Fibroblast of skin of right quadriceps (primary cell): ENCODE results near the gene MEX3B.
"Not testable (repeated sequence)": the region's sequence is repeated elsewhere in the genome, so short reads cannot be mapped to it uniquely, and the experiment has no call there.

Experiments used
- DNase-seq: peaks from one replicate; pipeline ENCODE4 v3.0.0-alpha.2; 2013

The MEX3B gene

GRCh38 chr15:81995081-81995480, 50.7 kb downstream of the MEX3B start:
- not testable (repeated sequence) for DNase-seq

- no peak for DNase-seq
These were observed 53.3 kb downstream of the MEX3B start for GRCh38 chr15:81992523-81992922.
